WTC11 (cell line): Measurements from ENCODE around the gene NRXN3.

Source experiments
- FOXJ3 ChIP-seq: sonication (generic); formaldehyde crosslinking; IDR thresholded peaks from 2 replicates; pipeline ENCODE4 v1.9.0; 2021; ENCODE audit warnings: missing genetic modification reagents, mild to moderate bottlenecking, borderline replicate concordance
- GABPB1 ChIP-seq: sonication (generic); formaldehyde crosslinking; IDR thresholded peaks from 2 replicates; pipeline ENCODE4 v1.8.1; 2023; ENCODE audit warnings: mild to moderate bottlenecking, missing genetic modification reagents
- GTF2I ChIP-seq: fragments of 250-450 bp; sonication (Bioruptor Pico); conservative IDR thresholded peaks from 2 replicates; pipeline ENCODE4 v1.4.0; 2021; ENCODE audit warnings: mild to moderate bottlenecking
- SP1 ChIP-seq: sonication (generic); formaldehyde crosslinking; conservative IDR thresholded peaks from 2 replicates; pipeline ENCODE4 v1.8.1; 2022; ENCODE audit warnings: missing genetic modification reagents
- ZBTB21 ChIP-seq: sonication (generic); formaldehyde crosslinking; IDR thresholded peaks from 2 replicates; pipeline ENCODE4 v1.8.1; 2023; ENCODE audit warnings: mild to moderate bottlenecking, missing genetic modification reagents, borderline replicate concordance
- TF ChIP-seq, protein P1 (sequence below): sonication (generic); formaldehyde crosslinking; conservative IDR thresholded peaks from 2 replicates; pipeline ENCODE4 v1.8.1; 2023; ENCODE audit warnings: mild to moderate bottlenecking, low read depth, missing genetic modification reagents, moderate library complexity
- TF ChIP-seq, protein P2 (sequence below): sonication (generic); formaldehyde crosslinking; conservative IDR thresholded peaks from 2 replicates; pipeline ENCODE4 v1.8.1; 2022; ENCODE audit warnings: mild to moderate bottlenecking, missing genetic modification reagents
- TF ChIP-seq, protein P3 (sequence below): fragments of 200-600 bp; IDR thresholded peaks from 2 replicates; pipeline ENCODE4 v1.8.0; 2022; ENCODE audit warnings: antibody characterized with exemption
- TF ChIP-seq, protein P4 (sequence below): sonication (generic); formaldehyde crosslinking; IDR thresholded peaks from 2 replicates; pipeline ENCODE4 v1.8.1; 2022; ENCODE audit warnings: low read depth, mild to moderate bottlenecking, moderate library complexity, missing genetic modification reagents, borderline replicate concordance
- TF ChIP-seq, protein P5 (sequence below): sonication (generic); formaldehyde crosslinking; IDR thresholded peaks from 2 replicates; pipeline ENCODE4 v1.8.1; 2023; ENCODE audit warnings: mild to moderate bottlenecking, missing genetic modification reagents, moderate library complexity
- TF ChIP-seq, protein P6 (sequence below): sonication (generic); formaldehyde crosslinking; IDR thresholded peaks from 2 replicates; pipeline ENCODE4 v1.8.1; 2023; ENCODE audit warnings: mild to moderate bottlenecking, missing genetic modification reagents
- TF ChIP-seq, protein P7 (sequence below): sonication (generic); formaldehyde crosslinking; IDR thresholded peaks from 2 replicates; pipeline ENCODE4 v1.8.1; 2022; ENCODE audit warnings: low read depth, missing genetic modification reagents, borderline replicate concordance

DNA sequence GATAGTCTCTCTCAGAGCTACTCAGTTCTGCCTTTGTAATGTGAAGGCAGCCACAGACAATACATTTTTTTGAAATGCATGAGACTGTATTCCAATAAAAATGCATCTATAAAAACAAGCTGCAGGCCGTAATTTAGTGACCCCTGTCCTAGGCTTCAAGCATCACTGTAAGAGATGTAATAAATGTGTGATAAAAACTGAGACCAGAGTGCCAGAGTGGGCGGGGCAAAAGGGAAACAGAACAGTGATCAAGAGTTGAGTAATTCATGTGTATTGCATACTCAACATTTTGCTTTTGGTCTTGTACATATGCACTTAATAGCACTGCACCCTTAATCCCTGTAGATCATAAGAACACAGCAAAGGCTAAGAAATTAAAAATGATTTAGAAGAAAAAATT is 1297.7 kb downstream of the NRXN3 start:
- TF ChIP-seq, protein P1, sequence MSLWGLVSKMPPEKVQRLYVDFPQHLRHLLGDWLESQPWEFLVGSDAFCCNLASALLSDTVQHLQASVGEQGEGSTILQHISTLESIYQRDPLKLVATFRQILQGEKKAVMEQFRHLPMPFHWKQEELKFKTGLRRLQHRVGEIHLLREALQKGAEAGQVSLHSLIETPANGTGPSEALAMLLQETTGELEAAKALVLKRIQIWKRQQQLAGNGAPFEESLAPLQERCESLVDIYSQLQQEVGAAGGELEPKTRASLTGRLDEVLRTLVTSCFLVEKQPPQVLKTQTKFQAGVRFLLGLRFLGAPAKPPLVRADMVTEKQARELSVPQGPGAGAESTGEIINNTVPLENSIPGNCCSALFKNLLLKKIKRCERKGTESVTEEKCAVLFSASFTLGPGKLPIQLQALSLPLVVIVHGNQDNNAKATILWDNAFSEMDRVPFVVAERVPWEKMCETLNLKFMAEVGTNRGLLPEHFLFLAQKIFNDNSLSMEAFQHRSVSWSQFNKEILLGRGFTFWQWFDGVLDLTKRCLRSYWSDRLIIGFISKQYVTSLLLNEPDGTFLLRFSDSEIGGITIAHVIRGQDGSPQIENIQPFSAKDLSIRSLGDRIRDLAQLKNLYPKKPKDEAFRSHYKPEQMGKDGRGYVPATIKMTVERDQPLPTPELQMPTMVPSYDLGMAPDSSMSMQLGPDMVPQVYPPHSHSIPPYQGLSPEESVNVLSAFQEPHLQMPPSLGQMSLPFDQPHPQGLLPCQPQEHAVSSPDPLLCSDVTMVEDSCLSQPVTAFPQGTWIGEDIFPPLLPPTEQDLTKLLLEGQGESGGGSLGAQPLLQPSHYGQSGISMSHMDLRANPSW (CRISPR knock-in tag): no peak
- TF ChIP-seq FOXJ3 (no peak), GTF2I (CRISPR knock-in tag) (no peak), SP1 (CRISPR knock-in tag) (no peak), GABPB1 (CRISPR knock-in tag) (no peak), ZBTB21 (CRISPR knock-in tag) (no peak)
- TF ChIP-seq, protein P2, sequence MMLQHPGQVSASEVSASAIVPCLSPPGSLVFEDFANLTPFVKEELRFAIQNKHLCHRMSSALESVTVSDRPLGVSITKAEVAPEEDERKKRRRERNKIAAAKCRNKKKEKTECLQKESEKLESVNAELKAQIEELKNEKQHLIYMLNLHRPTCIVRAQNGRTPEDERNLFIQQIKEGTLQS (CRISPR knock-in tag): no peak
- TF ChIP-seq, protein P3, sequence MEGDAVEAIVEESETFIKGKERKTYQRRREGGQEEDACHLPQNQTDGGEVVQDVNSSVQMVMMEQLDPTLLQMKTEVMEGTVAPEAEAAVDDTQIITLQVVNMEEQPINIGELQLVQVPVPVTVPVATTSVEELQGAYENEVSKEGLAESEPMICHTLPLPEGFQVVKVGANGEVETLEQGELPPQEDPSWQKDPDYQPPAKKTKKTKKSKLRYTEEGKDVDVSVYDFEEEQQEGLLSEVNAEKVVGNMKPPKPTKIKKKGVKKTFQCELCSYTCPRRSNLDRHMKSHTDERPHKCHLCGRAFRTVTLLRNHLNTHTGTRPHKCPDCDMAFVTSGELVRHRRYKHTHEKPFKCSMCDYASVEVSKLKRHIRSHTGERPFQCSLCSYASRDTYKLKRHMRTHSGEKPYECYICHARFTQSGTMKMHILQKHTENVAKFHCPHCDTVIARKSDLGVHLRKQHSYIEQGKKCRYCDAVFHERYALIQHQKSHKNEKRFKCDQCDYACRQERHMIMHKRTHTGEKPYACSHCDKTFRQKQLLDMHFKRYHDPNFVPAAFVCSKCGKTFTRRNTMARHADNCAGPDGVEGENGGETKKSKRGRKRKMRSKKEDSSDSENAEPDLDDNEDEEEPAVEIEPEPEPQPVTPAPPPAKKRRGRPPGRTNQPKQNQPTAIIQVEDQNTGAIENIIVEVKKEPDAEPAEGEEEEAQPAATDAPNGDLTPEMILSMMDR: no peak
- TF ChIP-seq, protein P4, sequence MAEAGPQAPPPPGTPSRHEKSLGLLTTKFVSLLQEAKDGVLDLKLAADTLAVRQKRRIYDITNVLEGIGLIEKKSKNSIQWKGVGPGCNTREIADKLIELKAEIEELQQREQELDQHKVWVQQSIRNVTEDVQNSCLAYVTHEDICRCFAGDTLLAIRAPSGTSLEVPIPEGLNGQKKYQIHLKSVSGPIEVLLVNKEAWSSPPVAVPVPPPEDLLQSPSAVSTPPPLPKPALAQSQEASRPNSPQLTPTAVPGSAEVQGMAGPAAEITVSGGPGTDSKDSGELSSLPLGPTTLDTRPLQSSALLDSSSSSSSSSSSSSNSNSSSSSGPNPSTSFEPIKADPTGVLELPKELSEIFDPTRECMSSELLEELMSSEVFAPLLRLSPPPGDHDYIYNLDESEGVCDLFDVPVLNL (CRISPR knock-in tag): no peak
- TF ChIP-seq, protein P5, sequence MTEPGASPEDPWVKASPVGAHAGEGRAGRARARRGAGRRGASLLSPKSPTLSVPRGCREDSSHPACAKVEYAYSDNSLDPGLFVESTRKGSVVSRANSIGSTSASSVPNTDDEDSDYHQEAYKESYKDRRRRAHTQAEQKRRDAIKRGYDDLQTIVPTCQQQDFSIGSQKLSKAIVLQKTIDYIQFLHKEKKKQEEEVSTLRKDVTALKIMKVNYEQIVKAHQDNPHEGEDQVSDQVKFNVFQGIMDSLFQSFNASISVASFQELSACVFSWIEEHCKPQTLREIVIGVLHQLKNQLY (CRISPR knock-in tag): no peak
- TF ChIP-seq, protein P6, sequence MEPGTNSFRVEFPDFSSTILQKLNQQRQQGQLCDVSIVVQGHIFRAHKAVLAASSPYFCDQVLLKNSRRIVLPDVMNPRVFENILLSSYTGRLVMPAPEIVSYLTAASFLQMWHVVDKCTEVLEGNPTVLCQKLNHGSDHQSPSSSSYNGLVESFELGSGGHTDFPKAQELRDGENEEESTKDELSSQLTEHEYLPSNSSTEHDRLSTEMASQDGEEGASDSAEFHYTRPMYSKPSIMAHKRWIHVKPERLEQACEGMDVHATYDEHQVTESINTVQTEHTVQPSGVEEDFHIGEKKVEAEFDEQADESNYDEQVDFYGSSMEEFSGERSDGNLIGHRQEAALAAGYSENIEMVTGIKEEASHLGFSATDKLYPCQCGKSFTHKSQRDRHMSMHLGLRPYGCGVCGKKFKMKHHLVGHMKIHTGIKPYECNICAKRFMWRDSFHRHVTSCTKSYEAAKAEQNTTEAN (CRISPR knock-in tag): no peak
- TF ChIP-seq, protein P7, sequence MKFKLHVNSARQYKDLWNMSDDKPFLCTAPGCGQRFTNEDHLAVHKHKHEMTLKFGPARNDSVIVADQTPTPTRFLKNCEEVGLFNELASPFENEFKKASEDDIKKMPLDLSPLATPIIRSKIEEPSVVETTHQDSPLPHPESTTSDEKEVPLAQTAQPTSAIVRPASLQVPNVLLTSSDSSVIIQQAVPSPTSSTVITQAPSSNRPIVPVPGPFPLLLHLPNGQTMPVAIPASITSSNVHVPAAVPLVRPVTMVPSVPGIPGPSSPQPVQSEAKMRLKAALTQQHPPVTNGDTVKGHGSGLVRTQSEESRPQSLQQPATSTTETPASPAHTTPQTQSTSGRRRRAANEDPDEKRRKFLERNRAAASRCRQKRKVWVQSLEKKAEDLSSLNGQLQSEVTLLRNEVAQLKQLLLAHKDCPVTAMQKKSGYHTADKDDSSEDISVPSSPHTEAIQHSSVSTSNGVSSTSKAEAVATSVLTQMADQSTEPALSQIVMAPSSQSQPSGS (CRISPR knock-in tag): no peak
